ENCODE results near the gene ST6GALNAC3.

ST6GALNAC3 gene

DNA sequence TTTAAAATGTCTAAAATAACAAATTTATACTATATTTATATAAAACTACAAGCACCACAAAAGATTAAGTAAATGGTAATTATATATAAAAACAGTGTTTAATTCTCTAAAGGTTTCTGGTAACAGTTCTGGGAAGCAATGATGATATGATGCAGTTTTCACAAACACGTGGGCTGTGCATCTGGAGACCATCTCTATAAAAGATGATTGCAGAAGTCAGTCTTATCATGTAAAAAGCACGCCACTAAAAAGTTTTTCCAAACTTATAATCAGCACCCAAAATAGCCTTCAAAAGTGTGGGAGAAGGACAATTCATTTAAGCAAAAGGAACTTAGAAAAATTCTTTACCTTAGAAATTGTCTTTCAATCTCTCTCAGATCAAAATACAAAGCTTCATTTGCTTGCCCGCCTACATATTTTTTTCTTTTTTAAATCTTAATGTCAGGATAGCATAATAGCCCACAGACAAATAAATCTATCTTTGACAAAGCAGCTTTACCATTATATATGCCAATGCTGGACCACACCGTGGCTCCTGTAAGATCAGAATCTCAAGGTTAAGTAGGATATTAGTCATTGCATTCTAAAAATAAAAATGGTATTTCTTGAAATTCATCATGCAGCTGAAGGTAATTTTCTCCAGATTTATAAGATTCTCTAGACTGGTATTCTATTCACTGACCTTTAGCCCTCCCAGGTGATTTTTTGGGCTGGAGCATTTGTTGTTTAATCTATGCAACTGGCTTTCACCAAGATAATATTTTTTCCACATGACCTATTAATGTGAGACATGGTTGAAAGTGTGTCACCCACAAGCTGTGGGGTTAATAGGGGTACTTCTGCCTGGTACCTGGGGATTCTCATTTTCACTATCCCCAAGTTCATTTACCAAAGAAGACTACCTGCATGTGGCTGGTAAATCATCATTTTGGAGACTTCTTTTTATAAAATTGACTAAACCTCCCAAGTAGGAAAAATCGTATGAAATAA is 603.2 kb downstream of the ST6GALNAC3 start (continued):
- no peak for TF ChIP-seq ZXDB (tag by site-specific recombination; IDR thresholded peaks at IDR 0.05)
- no peak for TF ChIP-seq ZNF626 (tag by site-specific recombination; IDR thresholded peaks at IDR 0.05)
- no peak for TF ChIP-seq ZNF121 (tag by site-specific recombination; IDR thresholded peaks at IDR 0.05)
- TF ChIP-seq ZNF544 (tag by site-specific recombination; IDR thresholded peaks at IDR 0.05) = no peak
- no peak for TF ChIP-seq SALL2 (tag by site-specific recombination; IDR thresholded peaks at IDR 0.05; ENCODE audit: borderline replicate concordance)
- no peak for TF ChIP-seq ZNF555 (tag by site-specific recombination; conservative IDR thresholded peaks at IDR 0.05)
- TF ChIP-seq ZBTB21 (tag by site-specific recombination; IDR thresholded peaks at IDR 0.05) = no peak

GRCh38 chr1:76679534-76680152 is 605.1 kb downstream of the ST6GALNAC3 start:
- Histone ChIP-seq H3K4me3 (ENCODE audit: low read depth, low read length) (no peak overlapping the region), H3K9me3 (ENCODE audit: control insufficient read depth, insufficient read depth, low read depth, low read length) (no peaks in the 10 kb centered on the region), H3K27ac (ENCODE audit: extremely low read depth, low read depth, low read length) (no peak overlapping the region), H3K36me3 (ENCODE audit: control insufficient read depth in 2 of 2, insufficient read depth in 1 of 2, low read length in 2 of 2) (no peaks in the 10 kb centered on the region), H3K4me1 (ENCODE audit: control insufficient read depth, insufficient read depth, low read length) (no peaks in the 10 kb centered on the region)
- ChIA-PET POLR2A (no interaction called here), CTCF (no interaction called here)
- TF ChIP-seq ZNF529 (tag by site-specific recombination; IDR thresholded peaks at IDR 0.05; ENCODE audit: insufficient replicate concordance) (no peak), ZNF776 (tag by site-specific recombination; IDR thresholded peaks at IDR 0.05; ENCODE audit: borderline replicate concordance) (no peak)

- Histone ChIP-seq H3K27ac (ENCODE audit: extremely low read depth, low read depth, low read length) (no peak overlapping the region), H3K9me3 (ENCODE audit: control insufficient read depth, insufficient read depth, low read depth, low read length) (no peaks in the 10 kb centered on the region), H3K36me3 (ENCODE audit: control insufficient read depth in 2 of 2, insufficient read depth in 1 of 2, low read length in 2 of 2) (no peaks in the 10 kb centered on the region), H3K4me3 (ENCODE audit: low read depth, low read length) (no peak overlapping the region), H3K4me1 (ENCODE audit: control insufficient read depth, insufficient read depth, low read length) (no peaks in the 10 kb centered on the region)
- ChIA-PET POLR2A (no interaction called here), CTCF (interaction anchor here (0.6 kb wide), 2 partner anchors 271 to 1342 kb away, joined by 3 to 4 read pairs; no protein-coding TSS in a partner anchor)
- no peak for TF ChIP-seq ZNF600 (tag by site-specific recombination; IDR thresholded peaks at IDR 0.05)
- TF ChIP-seq ZNF24 (tag by site-specific recombination; IDR thresholded peaks at IDR 0.05) = no peak
Observed at GRCh38 chr1:76680651-76681050, 606.1 kb downstream of the ST6GALNAC3 start.

DNA sequence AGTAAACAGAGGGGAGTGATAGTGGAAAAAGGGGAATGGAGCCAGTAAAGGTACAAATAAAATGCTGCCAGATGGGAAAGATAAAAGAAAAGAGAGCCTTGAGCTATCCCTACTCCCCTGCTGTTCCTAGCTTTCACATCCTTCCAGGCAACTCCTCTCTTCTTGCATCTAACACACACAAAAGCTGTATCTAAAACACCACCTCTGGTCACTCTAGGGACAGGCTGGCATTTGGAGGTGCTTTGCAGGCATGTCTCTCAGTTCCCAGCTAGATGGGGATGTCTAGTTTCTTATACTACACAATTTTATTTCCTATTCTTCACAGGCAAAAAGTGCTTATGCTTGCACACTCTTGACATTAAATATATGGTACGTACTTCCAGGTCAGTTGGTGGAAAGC is 607.6 kb downstream of the ST6GALNAC3 start:
- Histone ChIP-seq H3K9me3 (ENCODE audit: control insufficient read depth, insufficient read depth, low read depth, low read length) (no peaks in the 10 kb centered on the region), H3K27ac (ENCODE audit: extremely low read depth, low read depth, low read length) (no peak overlapping the region), H3K4me1 (ENCODE audit: control insufficient read depth, insufficient read depth, low read length) (no peaks in the 10 kb centered on the region), H3K4me3 (ENCODE audit: low read depth, low read length) (no peak overlapping the region), H3K36me3 (ENCODE audit: control insufficient read depth in 2 of 2, insufficient read depth in 1 of 2, low read length in 2 of 2) (no peaks in the 10 kb centered on the region)
- TF ChIP-seq CTCF (tag by site-specific recombination; IDR thresholded peaks at IDR 0.05) (peak; percentile 59; the same call in 1 of the 2 replicates), ZNF660 (tag by site-specific recombination; IDR thresholded peaks at IDR 0.05) (no peak)
- CTCF ChIA-PET = interaction anchor here (0.6 kb wide), 1 partner anchor 483 kb away, joined by 3 read pairs; no protein-coding TSS in a partner anchor
- POLR2A ChIA-PET = no interaction called here

All from HEK293 (cell line).